Astrocyte of the spinal cord (primary cell): ENCODE results near the gene ARHGAP18.

ENCODE experiments used
- DNase-seq: peaks from one replicate; pipeline ENCODE4 v3.0.0; 2011; ENCODE audit warnings: low read depth, low spot score
- H3K4me3 ChIP-seq: 2 replicates; pipeline ENCODE4 v1.5.1; 2011; ENCODE audit warnings: low read depth, mild to moderate bottlenecking, low read length, moderate library complexity
- CTCF ChIP-seq: IDR thresholded peaks from 2 replicates; pipeline ENCODE4 v1.5.1; 2012; ENCODE audit warnings: low read depth, mild to moderate bottlenecking, low read length, inconsistent platforms
- in situ Hi-C: cut with HindIII; loops from 2 replicates; pipeline ENCODE4 v1.10.0; 2017; ENCODE audit warnings: low sequenced_read_pairs

Gene ARHGAP18

GRCh38 chr6:129598244-129599187, 111.5 kb downstream of the ARHGAP18 start:
- DNase-seq: peak; percentile 86
- in situ Hi-C loops: no loop called here
- H3K4me3 ChIP-seq: no peak overlapping the region
- TF ChIP-seq CTCF: peak; percentile 61

GRCh38 chr6:129597023-129597713, 112.8 kb downstream of the ARHGAP18 start:
- TF ChIP-seq CTCF: no peak
- in situ Hi-C loops: no loop called here
- DNase-seq: no peak
- no peak overlapping the region for H3K4me3 ChIP-seq

- no peak for TF ChIP-seq CTCF
- no peak overlapping the region for H3K4me3 ChIP-seq
- in situ Hi-C loops: no loop called here
- no peak for DNase-seq
Measured at GRCh38 chr6:129596522-129596921, 113.5 kb downstream of the ARHGAP18 start.

GRCh38 chr6:129593233-129593564, 116.8 kb downstream of the ARHGAP18 start:
- in situ Hi-C loops: no loop called here
- no peak for DNase-seq
- H3K4me3 ChIP-seq: no peak overlapping the region
- no peak for TF ChIP-seq CTCF

GRCh38 chr6:129592516-129593232, 117.3 kb downstream of the ARHGAP18 start:
- in situ Hi-C loops: no loop called here
- DNase-seq: no peak
- TF ChIP-seq CTCF: no peak
- H3K4me3 ChIP-seq: no peak overlapping the region

GRCh38 chr6:129590408-129591022, 119.5 kb downstream of the ARHGAP18 start:
- peak; percentile 95 for DNase-seq
- H3K4me3 ChIP-seq: no peak overlapping the region
- in situ Hi-C loops: no loop called here
- TF ChIP-seq CTCF: no peak
